HG03066 (cell line): ENCODE measurements around the gene GPANK1.

Experiments used
- ATAC-seq: cut with Tn5 transposase; IDR thresholded peaks from one replicate; pipeline ENCODE4 v1.9.1; 2021; ENCODE audit warnings: low read depth; ENCODE audit not compliant: unreplicated experiment

The GPANK1 gene

DNA sequence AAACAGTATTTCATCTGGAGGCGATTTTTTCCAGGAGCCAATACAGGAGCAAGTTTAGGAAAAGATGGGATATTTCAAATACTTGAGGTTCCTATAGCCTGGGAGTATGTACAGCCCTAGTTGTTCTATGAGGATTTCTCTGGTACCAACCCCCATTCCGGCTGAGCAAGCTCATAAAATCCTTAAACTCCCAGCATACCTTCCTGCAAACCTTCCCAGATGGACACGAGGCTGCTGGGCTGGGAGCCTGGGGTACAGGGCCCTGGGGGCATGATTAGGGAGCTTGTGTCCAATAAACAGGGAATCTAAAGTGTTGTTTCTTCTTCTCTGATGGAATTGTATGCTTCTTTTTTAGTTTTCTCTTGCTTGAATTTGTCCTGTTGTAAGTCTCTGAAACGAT, 42.8 kb downstream of the GPANK1 start:
- no peak for ATAC-seq

DNA sequence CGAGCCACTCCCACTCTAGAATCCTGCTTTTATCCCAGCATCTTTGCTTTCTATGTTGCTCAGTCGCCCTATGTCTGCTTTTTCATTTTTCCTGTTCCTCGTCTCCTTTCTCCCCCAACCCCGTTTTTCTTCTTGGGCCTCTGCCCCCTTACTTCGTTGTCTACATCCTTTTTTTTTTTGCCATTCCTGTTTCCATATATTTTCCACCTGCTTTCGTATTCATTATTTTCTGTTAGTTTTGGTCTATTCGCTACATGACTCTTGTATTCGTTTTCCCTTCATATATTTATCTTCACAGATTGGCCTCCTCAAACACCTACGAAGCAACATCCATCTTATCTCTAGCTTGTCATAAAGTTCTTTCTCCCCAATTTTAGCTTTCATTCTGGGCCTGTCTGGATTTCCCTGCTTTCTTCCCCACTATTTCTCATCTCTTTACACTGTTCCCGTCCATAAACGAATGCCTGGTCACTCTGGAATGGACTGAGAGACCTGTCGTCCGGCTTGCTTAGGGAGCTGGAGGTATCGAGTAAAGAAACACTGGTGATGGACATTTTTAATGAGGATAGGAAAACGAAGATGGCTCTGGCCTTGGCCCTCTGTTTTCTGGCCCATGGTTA, 43.4 kb downstream of the GPANK1 start:
- ATAC-seq = no peak

DNA sequence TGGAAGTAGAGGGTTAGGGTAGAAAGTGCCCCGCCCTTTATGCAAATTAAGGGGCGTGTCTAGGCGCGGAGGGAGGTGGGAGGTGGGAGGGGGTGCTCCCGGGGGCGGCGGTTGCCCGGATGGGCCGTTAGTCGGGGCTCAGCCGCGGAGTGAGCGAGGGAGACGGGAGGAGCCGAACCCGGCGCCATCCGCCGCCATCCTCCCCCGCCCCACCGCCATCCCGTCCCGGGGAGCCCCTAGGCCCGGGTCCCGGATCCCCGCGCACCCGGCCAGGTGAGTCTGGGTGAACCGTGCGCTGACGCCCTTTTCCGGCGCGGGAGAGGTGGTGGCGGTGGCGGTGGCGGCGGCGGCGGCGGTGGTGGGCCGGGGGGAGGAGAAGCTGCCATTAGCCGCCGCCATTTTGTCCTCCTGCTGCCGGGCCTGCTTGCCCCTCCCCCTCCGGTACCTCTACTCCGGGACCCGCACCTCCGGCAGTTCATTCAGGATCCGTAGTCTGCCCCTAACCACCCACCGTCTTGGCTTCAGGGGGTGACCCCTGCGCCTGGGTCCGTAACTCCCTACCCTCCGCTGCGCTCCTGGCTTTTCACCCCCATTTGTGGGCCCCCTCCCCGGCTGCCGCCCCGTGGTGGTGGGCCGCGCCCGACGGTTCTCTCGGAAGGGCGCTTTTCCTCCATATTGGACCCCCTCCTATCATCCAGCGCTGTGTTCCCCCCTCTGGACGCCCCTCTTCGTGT, 44.0 kb downstream of the GPANK1 start, which contains the start of gene PRRC2A:
TSS of gene PRRC2A (plus strand) at position 130 of the 734 bp plus-strand sequence. CDS start 2,075 bp downstream, outside the sequence.
- peak; percentile 34 for ATAC-seq

- peak; percentile 83 for ATAC-seq
Observed at GRCh38 chr6:31619805-31620585, 44.8 kb downstream of the GPANK1 start.

DNA sequence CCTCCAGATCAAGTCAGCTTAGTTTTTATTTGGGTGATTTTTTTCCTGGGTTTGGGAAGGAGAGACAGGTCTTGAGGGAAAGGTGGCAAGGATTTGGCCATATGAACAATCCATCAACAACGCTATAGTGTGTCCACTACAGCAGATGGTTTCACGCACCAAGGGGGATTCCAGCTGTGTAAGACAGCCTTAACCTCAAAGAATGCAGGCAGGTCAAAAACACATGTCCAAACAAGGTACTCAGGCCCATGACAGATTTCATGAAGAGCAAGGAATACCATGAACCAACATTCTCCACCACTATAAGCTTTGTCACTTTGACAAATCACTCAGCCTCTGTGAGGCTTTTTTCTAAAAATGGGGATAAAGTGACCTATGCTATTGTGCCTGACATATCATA, 47.8 kb downstream of the GPANK1 start:
- ATAC-seq = no peak

DNA sequence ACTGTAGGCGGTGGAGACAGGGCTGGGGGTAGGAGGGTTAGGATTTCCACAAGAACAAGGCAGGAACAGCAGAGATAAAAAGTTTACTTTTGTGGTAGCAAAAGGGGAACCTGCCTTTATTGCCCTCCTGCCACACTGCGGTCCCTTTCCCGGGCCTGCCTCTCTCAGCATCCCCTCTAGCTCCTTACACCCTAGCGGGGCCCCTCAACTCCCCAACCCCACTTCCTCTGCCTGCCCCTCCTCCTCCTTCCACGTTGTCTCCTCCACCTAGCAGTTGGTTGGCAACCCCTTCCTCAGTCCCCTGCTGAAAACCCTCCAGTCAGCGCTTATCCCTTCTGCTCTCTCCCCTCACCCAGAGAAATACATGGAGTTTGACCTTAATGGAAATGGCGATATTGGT, 49.0 kb downstream of the GPANK1 start:
- no peak for ATAC-seq

- no peak for ATAC-seq
Observed at GRCh38 chr6:31614684-31615578, 49.9 kb downstream of the GPANK1 start, which contains the start of gene AIF1. Gene AIF1, plus strand, starts transcription at chr6:31615234. Its CDS starts 96 bp downstream, at chr6:31615330.

GRCh38 chr6:31614075-31614619, 50.6 kb downstream of the GPANK1 start:
- no peak for ATAC-seq
